Umbilical cord (tissue), 2 donors: ENCODE measurements around the gene THOC1. TPM values are rescaled to one million over a fixed set of nuclear protein-coding genes. Genes with fewer than 3 reads are reported as not detected.

Source experiments
- DNase-seq: peaks from one replicate; pipeline ENCODE4 v3.0.0-alpha.2; 2015; ENCODE audit warnings: low spot score
- total RNA-seq: library from RNA; depleted of rRNA; stranded (reverse); fragments of >200 nt; gene quantifications from one replicate; pipeline ENCODE4 v1.2.3, GENCODE V29; 2014; ENCODE audit warnings: low replicate concordance; ENCODE audit not compliant: insufficient read depth

The THOC1 gene
- total RNA-seq, 1 donor from 2014 or later = 108 TPM

- DNase-seq = peak; percentile 10
Measured at GRCh38 chr18:275486-275885, 7.6 kb upstream of the THOC1 start.

- no peak for DNase-seq
Measured at GRCh38 chr18:274313-274712, 6.5 kb upstream of the THOC1 start.

GRCh38 chr18:273525-273924 lies 5.7 kb upstream of the THOC1 start:
- DNase-seq = no peak

DNA sequence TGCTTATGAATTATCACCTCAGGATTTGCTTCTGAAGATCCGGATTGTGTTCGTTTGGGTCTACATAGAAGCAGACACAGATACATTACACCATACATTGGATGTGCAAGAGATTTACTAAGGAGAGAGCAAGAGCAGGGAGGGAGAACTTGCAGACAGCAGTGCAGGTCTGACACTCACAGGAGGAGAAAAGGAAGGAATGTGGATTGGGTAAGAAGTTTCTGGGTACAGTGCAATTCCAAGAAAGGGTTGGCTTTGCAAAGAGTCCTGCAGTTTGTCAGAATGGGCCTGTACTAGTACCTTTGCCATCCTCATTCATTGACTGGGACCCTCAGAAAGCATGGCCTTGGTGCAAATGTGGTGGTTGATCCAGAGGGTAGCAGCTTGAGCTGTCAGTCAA lies 4.8 kb upstream of the THOC1 start:
- no peak for DNase-seq

DNA sequence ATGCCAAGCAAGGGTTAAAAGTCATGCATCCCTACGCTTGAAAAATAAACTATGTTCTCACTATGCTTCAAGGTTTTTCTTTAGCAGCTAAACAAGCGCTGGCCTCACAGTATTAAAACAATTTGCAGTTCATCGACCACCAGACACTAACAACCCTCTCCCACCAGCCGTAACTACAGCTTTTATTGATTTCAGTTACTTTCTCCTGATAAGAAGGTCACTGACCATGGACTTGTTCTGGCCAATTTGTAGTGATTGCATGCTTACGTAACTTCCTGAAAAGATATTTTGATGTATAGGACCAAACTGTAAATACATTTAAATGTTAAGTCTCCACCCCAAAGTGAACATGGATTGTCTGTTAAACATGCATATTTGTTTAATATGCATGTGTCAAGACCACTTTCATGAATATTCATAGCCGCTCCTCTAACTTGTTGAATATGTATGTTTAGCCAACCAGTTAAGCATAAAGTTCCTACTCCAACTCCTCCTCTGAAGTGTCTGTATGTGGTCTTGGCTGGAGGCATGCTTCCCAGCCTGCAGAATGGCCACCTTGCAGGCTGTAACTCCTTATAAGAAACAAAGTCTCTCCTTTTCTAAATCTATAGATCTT lies 1.7 kb upstream of the THOC1 start:
- no peak for DNase-seq

GRCh38 chr18:267380-267687 lies 513 bp downstream of the THOC1 start:
- no peak for DNase-seq

- DNase-seq = no peak
Measured at GRCh38 chr18:261398-262073, 6.3 kb downstream of the THOC1 start.

DNA sequence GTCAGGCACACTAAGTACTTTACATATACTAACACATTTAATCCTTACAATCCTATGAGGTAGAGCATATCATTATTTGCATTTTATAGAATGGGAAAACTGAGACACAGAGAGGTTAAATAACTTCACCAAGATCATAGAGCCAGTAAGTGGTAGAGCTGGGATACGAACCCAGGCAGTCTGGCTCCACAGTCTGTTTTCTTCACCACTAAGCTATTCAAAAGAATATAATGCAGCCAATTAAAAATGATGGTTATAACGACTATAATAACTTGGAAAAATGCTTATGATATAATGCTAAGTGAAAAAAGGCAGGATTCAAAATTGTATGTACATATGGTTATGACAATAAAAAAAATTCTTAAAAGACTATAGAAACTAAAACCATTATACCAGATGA lies 7.3 kb downstream of the THOC1 start:
- DNase-seq = no peak

- no peak for DNase-seq
Measured at GRCh38 chr18:255171-255570, 12.7 kb downstream of the THOC1 start.

DNA sequence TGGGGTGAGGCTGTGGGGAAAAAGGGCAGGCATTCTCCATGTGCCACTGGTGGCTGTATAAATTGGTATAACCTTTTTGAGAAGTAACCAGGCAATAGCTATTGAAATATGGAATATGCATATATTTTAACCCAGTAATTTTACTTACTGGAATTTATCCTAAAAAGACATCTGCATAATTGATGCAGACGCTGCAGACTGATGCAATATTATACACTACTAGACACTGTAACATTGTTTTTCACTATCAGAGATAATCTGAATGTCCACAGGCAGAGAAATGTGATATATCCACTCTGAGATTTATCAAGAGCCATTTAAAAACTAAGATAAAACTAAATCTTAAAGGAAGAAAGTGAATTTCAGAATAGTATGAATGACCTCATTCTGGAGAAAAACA lies 14.7 kb downstream of the THOC1 start:
- DNase-seq = no peak

DNA sequence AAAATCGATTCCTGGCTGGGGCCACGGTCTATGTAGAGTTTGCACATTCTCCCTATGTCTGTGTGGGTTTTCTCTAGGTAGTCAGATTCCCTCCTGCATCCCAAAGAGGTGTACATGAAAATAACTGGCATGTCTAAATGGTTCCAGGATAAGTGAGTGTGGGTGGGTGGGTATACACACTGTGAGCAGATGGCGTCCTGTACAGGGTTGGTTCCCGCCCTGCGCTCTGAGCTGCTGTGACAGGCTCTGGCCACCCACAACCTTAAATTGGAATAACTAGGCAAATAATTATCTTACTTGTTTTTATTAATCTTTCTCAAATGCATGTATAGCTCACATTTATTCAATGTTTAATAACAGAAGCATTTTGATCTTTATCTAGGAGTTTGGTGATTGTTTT lies 16.3 kb downstream of the THOC1 start:
- no peak for DNase-seq

DNA sequence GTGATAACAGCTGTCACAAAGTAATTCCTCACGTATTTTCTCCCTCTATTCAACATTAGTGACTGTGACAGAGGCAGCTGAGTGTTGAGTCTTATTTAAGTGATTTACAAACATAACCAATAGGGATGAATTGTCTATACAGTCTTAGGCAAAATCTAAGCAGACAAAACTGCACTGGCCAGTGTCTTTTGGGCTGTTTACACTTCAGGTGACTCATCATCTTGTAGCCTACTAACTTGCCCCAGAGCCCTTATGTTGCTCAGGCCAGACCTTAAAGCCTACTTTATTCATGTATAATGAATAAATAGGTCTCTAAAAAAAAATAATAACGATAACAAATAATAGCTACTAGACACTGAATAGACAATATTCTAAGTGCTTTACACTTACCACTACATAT lies 17.2 kb downstream of the THOC1 start:
- no peak for DNase-seq

GRCh38 chr18:248053-248452 lies 19.8 kb downstream of the THOC1 start:
- DNase-seq = no peak

DNA sequence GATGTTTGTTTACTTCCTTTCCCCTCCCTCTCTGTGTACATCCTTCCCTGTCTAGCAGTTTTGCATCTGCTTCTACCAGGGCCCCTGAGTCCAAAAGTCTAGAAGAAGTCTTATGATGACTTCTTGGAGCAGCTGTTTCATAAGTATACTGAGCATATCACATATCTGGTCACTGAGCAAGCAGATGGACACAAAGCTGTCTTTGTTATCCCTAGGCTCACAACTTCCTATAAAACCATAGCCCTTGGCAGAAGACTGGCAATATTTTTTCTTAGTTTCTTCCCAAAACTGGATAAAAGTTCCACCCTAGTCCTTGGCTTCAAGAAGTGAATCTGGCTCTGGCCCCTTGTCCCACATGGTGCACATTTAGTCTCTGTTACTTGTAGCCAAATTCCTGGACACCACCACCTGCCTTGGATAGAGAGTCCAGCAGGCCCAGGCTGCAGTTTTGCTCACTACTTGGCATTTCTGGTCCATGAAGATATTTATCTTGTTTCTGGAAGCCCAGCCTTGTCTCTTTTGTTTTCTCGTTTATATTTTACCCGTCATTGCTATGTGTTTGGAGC lies 22.5 kb downstream of the THOC1 start:
- DNase-seq = no peak

DNA sequence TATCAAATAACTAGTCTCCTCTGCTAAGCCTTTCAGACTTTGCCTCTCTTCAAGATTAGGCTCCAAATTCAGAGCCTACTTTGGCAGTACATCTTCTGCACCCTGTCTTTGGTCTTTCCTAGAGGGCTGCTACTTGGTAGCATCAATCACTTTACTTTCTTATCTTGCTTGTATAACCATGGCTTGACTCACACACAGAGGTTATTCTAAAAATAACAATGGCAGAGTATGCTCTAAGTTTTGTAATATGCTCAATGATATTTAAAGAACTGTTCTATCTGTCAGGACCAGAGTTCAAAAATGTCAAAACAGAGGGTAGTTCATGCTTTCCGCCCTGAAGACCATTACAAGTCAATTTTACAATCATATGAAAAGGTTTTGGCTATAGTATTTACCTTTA lies 27.7 kb downstream of the THOC1 start:
- no peak for DNase-seq

- DNase-seq = no peak
Measured at GRCh38 chr18:231563-231962, 36.3 kb downstream of the THOC1 start.

DNA sequence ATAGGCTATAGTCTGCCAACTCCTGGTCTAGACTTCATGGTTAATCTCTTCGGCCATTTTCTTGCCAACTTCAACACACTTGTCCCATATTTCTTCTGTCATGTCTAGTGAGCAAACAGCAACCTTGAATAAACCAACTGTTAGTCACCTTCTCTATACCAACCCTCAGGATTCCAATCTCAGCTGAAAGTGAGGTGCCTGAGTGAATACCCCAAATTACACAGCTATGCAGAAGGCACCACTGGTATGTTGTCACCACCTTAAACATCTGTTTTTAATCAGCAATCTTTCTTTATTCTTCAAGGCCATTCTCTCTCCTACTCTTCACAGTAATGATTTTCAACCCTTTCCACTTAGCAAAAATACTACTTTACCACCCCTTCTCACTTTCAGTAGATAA lies 39.3 kb downstream of the THOC1 start:
- no peak for DNase-seq

DNA sequence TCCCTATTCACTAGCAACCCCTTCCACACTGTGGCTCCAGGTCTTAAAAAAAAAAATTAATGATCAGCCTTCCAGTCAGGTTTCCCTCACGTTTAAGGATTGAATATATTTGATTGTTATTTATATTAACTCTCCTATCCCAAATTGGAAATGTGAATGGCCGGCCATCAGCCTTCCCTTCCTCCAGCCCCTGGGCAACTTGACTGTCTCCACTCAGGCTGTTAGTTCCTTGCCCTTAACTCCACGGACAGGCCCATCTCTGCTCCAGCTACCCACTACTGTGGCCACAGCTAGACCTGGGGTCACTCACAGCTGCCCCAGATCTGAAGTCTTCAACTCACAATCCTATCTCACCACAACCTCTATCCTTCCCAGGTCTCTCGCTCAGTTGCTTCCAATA lies 39.9 kb downstream of the THOC1 start:
- DNase-seq = no peak

DNA sequence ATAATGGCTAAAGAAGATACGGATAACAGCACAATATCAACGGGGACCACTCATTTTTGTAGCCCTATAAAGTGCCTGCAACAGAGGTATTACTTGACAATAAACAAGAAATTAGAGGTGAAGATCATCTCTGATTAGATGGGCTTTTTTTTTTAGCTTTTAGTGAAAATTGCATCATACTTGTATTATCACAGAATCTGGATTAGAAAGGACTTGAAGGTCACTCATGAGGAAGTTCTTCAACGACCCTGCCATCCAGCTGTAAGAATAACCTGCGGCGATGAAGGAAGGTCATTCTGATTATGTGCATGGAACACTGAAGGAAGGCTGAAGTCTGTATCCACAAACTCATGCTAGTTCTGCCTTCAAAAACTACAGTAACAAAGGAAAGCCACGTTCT lies 40.5 kb downstream of the THOC1 start:
- no peak for DNase-seq

DNA sequence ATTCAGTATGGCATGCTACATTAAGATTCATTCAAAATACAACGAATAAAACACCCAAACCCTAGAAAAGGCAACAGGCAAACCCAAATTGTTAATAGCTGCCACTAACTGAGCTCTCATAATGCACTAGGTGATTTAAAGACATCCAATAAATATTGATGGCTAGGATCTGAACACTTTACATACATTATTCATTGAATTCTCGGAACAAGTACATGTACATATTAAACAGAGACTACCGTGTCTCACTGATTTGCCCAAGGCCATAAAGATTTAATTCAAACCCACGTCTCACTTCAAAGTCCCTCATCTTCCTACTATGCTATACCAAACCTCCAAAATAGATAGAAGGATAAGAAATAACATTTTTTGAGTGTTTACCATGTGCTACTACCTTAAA lies 42.1 kb downstream of the THOC1 start:
- no peak for DNase-seq

GRCh38 chr18:220708-221107 lies 47.1 kb downstream of the THOC1 start:
- no peak for DNase-seq

DNA sequence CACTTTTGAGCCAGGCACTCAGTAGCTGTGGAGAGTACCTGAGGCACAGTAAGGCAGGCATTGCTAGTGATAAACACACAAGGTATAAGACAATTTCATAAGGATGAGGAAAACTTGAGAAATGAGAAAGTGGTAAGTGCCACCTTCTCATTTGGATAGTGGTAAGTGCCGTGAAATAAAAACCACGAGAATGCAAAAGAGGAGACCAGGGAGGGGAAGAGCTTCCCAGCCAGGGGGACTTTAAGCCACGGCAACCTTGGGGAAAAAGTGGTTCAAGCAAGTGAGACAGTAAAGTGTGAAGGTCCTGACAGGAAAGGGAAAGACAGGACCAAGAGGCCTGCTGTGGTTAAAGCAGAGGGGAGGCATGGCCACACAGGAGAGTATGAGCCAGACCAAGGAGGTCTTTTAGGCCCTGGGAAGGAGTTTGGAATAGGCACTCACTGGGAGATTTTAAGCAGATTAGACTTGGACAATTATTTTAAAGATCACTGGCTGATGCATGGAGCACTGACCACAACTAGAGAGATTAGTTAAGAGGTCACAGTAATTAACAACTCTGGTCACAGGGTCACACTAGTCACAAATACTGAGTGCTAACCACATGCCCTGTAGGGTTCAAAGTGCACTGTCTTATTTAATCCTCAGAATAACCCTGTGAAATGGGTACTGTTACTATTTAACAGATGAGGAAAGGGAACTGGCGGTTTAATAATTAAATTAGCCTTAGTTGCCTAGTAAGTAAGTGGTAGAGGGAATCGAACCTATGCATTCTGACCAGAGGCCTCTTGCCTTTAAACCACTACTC lies 50.1 kb downstream of the THOC1 start:
- DNase-seq = no peak

DNA sequence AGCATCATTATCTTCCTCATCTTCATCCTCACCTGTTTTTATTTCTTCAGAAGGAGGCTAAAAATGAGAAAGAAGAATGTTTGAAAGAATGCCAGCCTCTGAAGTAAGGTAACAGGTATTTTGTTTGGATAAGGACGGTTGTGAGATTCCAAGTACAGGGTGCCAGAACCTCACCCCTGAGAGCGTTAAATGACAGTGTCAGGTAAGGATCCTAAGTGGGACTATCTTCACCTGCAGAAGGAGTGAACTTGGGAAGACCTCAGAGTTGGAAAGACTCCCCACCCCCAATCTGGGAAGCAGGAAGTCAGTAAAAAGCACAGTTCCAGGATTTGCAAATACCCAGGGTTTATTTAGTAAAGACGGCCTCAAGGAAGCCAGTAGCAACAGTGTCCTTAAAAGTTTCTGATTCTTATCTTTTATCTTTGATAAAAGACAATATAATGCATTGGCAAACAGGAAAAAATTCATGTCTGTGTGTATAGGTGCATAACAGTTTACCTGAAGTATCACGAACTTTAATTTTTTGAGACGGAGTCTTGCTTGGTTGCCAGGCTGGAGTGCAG lies 52.3 kb downstream of the THOC1 start:
- DNase-seq = no peak
